ENCODE results near the gene ASIC1. TPM values are rescaled to one million over a fixed set of nuclear protein-coding genes. Genes with fewer than 3 reads are reported as not detected.

Gene ASIC1
- total and polyA plus RNA-seq, 2 donors from 2014 or later: 0.99 to 1.6 TPM

DNA sequence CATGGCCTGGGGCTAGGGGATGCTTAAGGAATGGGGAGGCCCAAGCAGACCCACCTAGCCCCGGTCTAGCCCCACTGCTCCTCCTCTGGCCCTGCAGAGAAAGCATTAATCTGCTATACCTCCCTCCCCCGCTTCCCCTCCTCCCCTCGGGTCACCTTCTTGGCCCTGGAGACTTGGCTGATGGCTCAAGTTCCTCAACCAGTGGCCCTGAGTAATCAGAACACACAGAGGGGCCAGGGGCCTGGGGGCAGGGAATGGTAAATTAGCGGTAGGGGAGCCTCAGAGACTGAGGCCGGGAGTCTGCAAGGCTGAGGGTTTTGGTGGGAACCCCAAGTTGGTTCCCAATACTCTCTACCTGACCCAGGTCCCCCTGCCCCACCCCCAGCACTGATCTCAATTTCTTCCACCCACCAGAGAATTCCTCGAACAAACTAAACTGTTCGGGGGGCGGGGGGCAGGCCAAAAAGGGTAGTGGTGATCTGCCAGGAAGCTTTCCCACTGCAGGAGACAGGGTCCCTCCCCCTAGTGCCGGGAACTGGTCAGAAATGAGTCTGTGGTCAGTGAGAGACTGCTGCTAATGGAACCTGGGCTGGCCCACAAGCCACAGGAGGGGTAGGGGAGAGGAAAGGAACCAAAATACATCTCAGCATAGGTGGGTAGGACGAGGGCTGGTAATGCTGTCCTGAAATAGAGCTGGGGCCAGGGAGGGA is 15.0 kb downstream of the ASIC1 start:
- TF ChIP-seq, protein P1, sequence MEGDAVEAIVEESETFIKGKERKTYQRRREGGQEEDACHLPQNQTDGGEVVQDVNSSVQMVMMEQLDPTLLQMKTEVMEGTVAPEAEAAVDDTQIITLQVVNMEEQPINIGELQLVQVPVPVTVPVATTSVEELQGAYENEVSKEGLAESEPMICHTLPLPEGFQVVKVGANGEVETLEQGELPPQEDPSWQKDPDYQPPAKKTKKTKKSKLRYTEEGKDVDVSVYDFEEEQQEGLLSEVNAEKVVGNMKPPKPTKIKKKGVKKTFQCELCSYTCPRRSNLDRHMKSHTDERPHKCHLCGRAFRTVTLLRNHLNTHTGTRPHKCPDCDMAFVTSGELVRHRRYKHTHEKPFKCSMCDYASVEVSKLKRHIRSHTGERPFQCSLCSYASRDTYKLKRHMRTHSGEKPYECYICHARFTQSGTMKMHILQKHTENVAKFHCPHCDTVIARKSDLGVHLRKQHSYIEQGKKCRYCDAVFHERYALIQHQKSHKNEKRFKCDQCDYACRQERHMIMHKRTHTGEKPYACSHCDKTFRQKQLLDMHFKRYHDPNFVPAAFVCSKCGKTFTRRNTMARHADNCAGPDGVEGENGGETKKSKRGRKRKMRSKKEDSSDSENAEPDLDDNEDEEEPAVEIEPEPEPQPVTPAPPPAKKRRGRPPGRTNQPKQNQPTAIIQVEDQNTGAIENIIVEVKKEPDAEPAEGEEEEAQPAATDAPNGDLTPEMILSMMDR (IDR thresholded peaks at IDR 0.05; ENCODE audit: borderline replicate concordance, extremely low read depth, insufficient read depth): no peak
- Histone ChIP-seq H3K4me3 (ENCODE audit: low read length in 3 of 3) (no peak overlapping the region), H3K27me3 (ENCODE audit: control insufficient read depth, insufficient read depth, low read length) (no peaks in the 10 kb centered on the region), H3K9me3 (ENCODE audit: control insufficient read depth in 2 of 3, insufficient read depth in 1 of 3, low read length in 3 of 3) (no peaks in the 10 kb centered on the region), H3K9ac (ENCODE audit: low read length in 3 of 3) (no peak overlapping the region), H3K27ac (ENCODE audit: low read depth in 2 of 2, low read length in 2 of 2) (no peak overlapping the region), H3K4me1 (ENCODE audit: control insufficient read depth in 2 of 3, insufficient read depth in 2 of 3, low read depth in 1 of 3, low read length in 3 of 3) (peaks cover 0 to 2% (median 0%) of the 10 kb centered on the region in 3 donors), H3K36me3 (ENCODE audit: control insufficient read depth in 2 of 3, insufficient read depth in 3 of 3, low read length in 3 of 3) (no peaks in the 10 kb centered on the region)
- DNase-seq: peak in 3 of 5 donors; percentile 37 to 42 (median 38)
- intact Hi-C loops (cut with DNase I): loop anchor here (10.0 kb wide), 1 partner anchor 102 kb away; no protein-coding TSS in a partner anchor
- FAIRE-seq: no peak

GRCh38 chr12:50073206-50073605 is 15.8 kb downstream of the ASIC1 start:
- TF ChIP-seq, protein P1 (IDR thresholded peaks at IDR 0.05; ENCODE audit: borderline replicate concordance, extremely low read depth, insufficient read depth): no peak
- H3K27ac ChIP-seq (ENCODE audit: low read depth in 2 of 2, low read length in 2 of 2): no peak overlapping the region
- H3K27me3 ChIP-seq (ENCODE audit: control insufficient read depth, insufficient read depth, low read length): no peaks in the 10 kb centered on the region
- peaks cover 0 to 2% (median 0%) of the 10 kb centered on the region in 3 donors for H3K4me1 ChIP-seq (ENCODE audit: control insufficient read depth in 2 of 3, insufficient read depth in 2 of 3, low read depth in 1 of 3, low read length in 3 of 3)
- DNase-seq: peak in 1 of 5 donors; percentile 61
- no peak for FAIRE-seq
- H3K9me3 ChIP-seq (ENCODE audit: control insufficient read depth in 2 of 3, insufficient read depth in 1 of 3, low read length in 3 of 3): no peaks in the 10 kb centered on the region
- H3K4me3 ChIP-seq (ENCODE audit: low read length in 3 of 3): no peak overlapping the region
- no peaks in the 10 kb centered on the region for H3K36me3 ChIP-seq (ENCODE audit: control insufficient read depth in 2 of 3, insufficient read depth in 3 of 3, low read length in 3 of 3)
- no peak overlapping the region for H3K9ac ChIP-seq (ENCODE audit: low read length in 3 of 3)
- intact Hi-C loops (cut with DNase I): loop anchor here (10.0 kb wide), 1 partner anchor 102 kb away; no protein-coding TSS in a partner anchor

- H3K9ac ChIP-seq (ENCODE audit: low read length in 3 of 3): no peak overlapping the region
- H3K4me1 ChIP-seq (ENCODE audit: control insufficient read depth in 2 of 3, insufficient read depth in 2 of 3, low read depth in 1 of 3, low read length in 3 of 3): peaks cover 0 to 2% (median 0%) of the 10 kb centered on the region in 3 donors
- H3K9me3 ChIP-seq (ENCODE audit: control insufficient read depth in 2 of 3, insufficient read depth in 1 of 3, low read length in 3 of 3): no peaks in the 10 kb centered on the region
- H3K27ac ChIP-seq (ENCODE audit: low read depth in 2 of 2, low read length in 2 of 2): no peak overlapping the region
- DNase-seq: peak in 1 of 5 donors; percentile 53
- FAIRE-seq: no peak
- no peak overlapping the region for H3K4me3 ChIP-seq (ENCODE audit: low read length in 3 of 3)
- intact Hi-C loops (cut with DNase I): loop anchor here (10.0 kb wide), 1 partner anchor 101 kb away; no protein-coding TSS in a partner anchor
- TF ChIP-seq, protein P1 (IDR thresholded peaks at IDR 0.05; ENCODE audit: borderline replicate concordance, extremely low read depth, insufficient read depth): no peak
- H3K27me3 ChIP-seq (ENCODE audit: control insufficient read depth, insufficient read depth, low read length): no peaks in the 10 kb centered on the region
- H3K36me3 ChIP-seq (ENCODE audit: control insufficient read depth in 2 of 3, insufficient read depth in 3 of 3, low read length in 3 of 3): no peaks in the 10 kb centered on the region
These were observed 16.3 kb downstream of the ASIC1 start for GRCh38 chr12:50073712-50074111.
